NCI-H187 (cell line): ENCODE results near the gene MFSD6L.
"Not testable (repeated sequence)": the region's sequence is repeated elsewhere in the genome, so short reads cannot be mapped to it uniquely, and the experiment has no call there.

Experiments
- DNase-seq, 2 experiments: peaks; one replicate each; lab custom pipeline; 2025; lab: John Stamatoyannopoulos, UW

The MFSD6L gene

GRCh38 chr17:8825802-8826201 is 26.6 kb upstream of the MFSD6L start:
- no peak for DNase-seq

GRCh38 chr17:8823279-8823678 is 24.1 kb upstream of the MFSD6L start:
- DNase-seq: no peak

GRCh38 chr17:8822401-8823035 is 23.4 kb upstream of the MFSD6L start:
- DNase-seq: no peak

GRCh38 chr17:8821446-8822105 is 22.4 kb upstream of the MFSD6L start:
- no peak for DNase-seq

GRCh38 chr17:8820311-8821010 is 21.3 kb upstream of the MFSD6L start:
- no peak for DNase-seq

- DNase-seq: no peak
Measured at GRCh38 chr17:8818654-8819330, 19.6 kb upstream of the MFSD6L start.

DNA sequence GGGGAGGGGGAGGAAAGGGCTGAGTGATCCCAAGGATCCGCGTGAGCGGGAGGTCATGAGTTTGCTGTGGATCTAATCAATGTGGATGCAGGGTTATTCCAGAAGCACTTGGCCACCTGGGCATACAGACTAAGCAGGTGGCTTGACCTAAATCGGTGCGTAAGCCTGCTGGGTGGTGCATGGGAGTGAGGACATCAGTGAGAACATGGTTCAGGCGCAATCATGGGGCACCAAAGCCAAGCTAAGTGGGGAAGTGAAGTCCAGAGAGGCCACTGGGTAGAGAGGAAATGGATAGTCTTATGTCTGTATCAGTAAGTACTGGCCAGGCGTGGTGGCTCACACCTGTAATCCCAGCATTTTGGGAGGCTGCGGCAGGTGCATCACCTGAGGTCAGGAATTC is 18.9 kb upstream of the MFSD6L start:
- no peak for DNase-seq

- no peak for DNase-seq
Measured at GRCh38 chr17:8806926-8807550, 7.9 kb upstream of the MFSD6L start.

- DNase-seq: no peak
Measured at GRCh38 chr17:8806253-8806925, 7.2 kb upstream of the MFSD6L start.

- not testable (repeated sequence) for DNase-seq
Measured at GRCh38 chr17:8805396-8805795, 6.2 kb upstream of the MFSD6L start.

DNA sequence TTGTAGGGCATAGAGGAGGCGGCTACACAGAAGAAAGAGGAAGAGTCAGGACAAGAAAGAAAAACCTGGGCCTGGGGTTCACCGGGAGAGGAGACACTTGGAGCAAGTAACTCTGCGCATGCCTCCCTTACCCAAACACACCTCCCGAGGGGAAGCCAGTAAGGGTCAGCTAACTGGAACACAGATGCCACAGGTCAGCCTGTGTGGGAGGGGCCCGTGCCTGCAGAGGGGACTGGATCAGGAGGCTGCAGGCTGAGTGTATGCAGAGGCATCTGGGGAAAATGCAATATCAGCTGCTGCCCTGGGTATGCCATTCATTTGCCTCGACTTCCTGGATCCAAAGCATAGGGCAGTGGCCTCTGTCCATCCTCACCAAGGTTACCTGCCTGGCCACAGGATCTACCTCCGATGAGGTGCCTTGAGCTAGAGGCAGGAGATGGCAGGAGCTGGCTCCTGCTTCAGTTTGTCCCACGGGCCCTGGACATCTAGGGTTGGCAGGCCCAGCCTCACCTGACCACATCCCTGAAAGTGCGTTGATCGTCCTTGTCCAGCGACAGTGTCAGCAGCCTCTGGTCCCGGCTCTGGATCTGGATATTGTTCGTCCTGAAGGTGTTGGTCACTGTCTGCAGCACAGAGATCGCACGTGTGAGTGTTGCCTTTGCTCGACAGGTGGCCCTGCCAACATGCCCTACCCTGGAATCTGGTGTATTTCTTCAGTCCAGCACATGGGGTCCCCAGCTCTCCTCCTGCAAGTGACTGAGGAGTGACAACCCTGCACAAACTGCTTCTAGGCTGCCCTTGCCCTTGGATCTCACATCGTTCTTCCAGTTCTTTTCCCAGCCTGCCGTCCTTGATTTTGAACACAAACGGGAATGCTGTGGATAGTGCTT is 4.6 kb upstream of the MFSD6L start:
- DNase-seq: no peak

- DNase-seq: no peak
Measured at GRCh38 chr17:8801135-8801840, 2.1 kb upstream of the MFSD6L start.

- DNase-seq: no peak
Measured at GRCh38 chr17:8800656-8801055, 1.5 kb upstream of the MFSD6L start.

DNA sequence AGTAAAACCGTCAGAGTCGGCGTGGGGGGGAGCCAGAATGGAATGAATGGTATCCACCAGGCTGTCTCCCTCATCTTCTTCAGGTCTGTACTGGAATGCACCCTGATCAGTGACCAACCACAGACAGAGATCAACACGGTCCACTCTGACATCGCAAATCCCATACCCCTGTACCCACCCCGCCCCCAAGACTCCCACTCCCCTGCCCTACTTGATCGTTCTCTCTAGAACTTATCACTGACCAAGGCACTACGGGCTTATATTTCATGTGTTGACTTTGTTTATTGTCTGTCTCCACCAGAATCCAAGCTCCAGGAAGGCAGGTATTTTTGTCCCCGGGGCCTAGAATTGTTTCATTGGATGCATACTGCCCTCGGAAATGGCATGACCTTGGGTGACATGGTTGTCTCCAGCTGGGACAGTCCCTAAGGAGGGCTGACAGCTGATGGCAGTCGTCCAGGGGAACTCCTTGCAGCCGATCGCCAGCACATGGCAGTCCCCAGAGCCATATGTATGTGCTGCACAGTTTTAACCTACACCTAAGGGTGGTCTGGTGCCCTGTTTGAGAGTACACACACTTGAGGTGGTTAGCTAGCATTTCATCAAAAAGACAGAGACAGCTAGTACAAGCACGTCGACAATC is 526 bp upstream of the MFSD6L start:
- no peak for DNase-seq

- DNase-seq: no peak
Measured at GRCh38 chr17:8798176-8798845, 854 bp downstream of the MFSD6L start.

DNA sequence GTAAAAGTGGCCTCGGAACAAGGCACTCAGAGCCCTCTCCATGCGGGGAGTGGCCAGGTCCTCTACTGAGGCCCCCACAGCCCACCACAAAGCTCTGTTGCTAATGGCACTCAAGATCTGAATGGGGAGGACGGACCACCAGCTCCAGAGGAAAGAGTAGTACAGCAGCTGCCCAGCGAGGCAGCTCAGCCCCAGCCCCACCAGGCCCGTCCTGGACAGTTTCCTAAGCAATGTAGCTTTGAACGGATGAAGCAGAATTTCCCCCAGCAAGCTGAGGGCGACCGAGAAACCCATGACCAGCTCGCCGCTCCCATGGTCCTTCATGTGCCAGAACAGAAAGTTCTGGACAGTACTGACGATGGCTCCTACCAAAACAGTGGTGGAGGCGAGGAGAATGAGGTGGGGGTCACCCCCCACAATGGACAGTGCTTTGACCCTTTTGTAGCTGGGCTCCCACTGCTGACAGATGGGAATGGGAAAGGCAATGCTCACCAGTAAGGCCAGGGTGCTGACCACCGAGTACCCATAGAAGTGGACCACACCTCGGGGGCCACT is 1.5 kb downstream of the MFSD6L start:
- no peak for DNase-seq

GRCh38 chr17:8794636-8795035 is 4.5 kb downstream of the MFSD6L start:
- no peak for DNase-seq

GRCh38 chr17:8793649-8794048 is 5.5 kb downstream of the MFSD6L start:
- DNase-seq: no peak

- no peak for DNase-seq
Measured at GRCh38 chr17:8792646-8793045, 6.5 kb downstream of the MFSD6L start.
